Prostate gland (tissue), 2 donors: Measurements from ENCODE around the gene FOLR1. TPM values are rescaled to one million over a fixed set of nuclear protein-coding genes. Genes with fewer than 3 reads are reported as not detected.
A peak's percentile ranks its signal among the peaks of the same experiment; 100 is the strongest.
"Not testable (repeated sequence)": the region's sequence is repeated elsewhere in the genome, so short reads cannot be mapped to it uniquely, and the experiment has no call there.

Experiments used
- DNase-seq: peaks from one replicate; pipeline ENCODE4 v3.0.0-alpha.2; 2019; ENCODE audit warnings: low spot score
- H3K27ac ChIP-seq, 2 donors: fragments of 200-600 bp; sonication (generic); 2 replicates each; pipeline ENCODE4 v1.5.1; 2017 to 2019
- H3K27me3 ChIP-seq: fragments of 200-600 bp; sonication (generic); replicated peaks from 2 replicates; pipeline ENCODE4 v1.5.1; 2019; ENCODE audit not compliant: insufficient read depth
- H3K36me3 ChIP-seq, 2 donors: fragments of 200-600 bp; sonication (generic); 1 replicate in 1 of 2; 2 replicates in 1 of 2; pipeline versions ENCODE4 v1.5.1 to v1.8.1; 2017 to 2019
- H3K4me1 ChIP-seq: fragments of 200-600 bp; sonication (generic); replicated peaks from 2 replicates; pipeline ENCODE4 v1.5.1; 2019
- H3K4me3 ChIP-seq, 2 donors: fragments of 200-600 bp; sonication (generic); 2 replicates each; pipeline ENCODE4 v1.5.1; 2017 to 2019
- H3K9me3 ChIP-seq: fragments of 200-600 bp; sonication (generic); 2 replicates; pipeline ENCODE4 v1.5.1; 2017
- CTCF ChIP-seq, 4 experiments: fragments of 200-600 bp in 2 of 4; fragments of 450-650 bp in 2 of 4; sonication (generic) in 2 of 4; IDR thresholded peaks; 1 replicate in 3 of 4; 2 replicates in 1 of 4; pipeline ENCODE4 v1.5.1; 2016 to 2019; ENCODE audit warnings: antibody characterized with exemption in 4 of 4, mild to moderate bottlenecking in 2 of 4, moderate library complexity in 2 of 4
- POLR2A ChIP-seq: fragments of 450-650 bp; IDR thresholded peaks from one replicate; pipeline ENCODE4 v1.6.1; 2016; ENCODE audit warnings: antibody characterized with exemption, mild to moderate bottlenecking
- POLR2AphosphoS5 ChIP-seq: sonication (generic); formaldehyde crosslinking; IDR thresholded peaks from one replicate; pipeline ENCODE4 v1.6.1; 2017; ENCODE audit warnings: antibody characterized with exemption
- WGBS: methylation state at CpG from one replicate; pipeline ENCODE4 v1.1.5; 2018; 5-methylcytosine and 5-hydroxymethylcytosine counted together
- intact Hi-C: fragments of 100-400 bp; cut with DNase I; formaldehyde crosslinking; loops from one replicate; pipeline ENCODE4 v1.14.2; 2022
- total RNA-seq, 2 donors: library from RNA; depleted of rRNA; stranded (reverse); fragments of >200 nt; gene quantifications; one replicate each; pipeline ENCODE4 v1.1.0, GENCODE V29; 2016

FOLR1 gene
- total RNA-seq, 2 donors from 2014 or later: 8.9 TPM; not detected in 1

GRCh38 chr11:72179804-72180396 lies 12.0 kb upstream of the FOLR1 start:
- intact Hi-C loops: no loop called here
- Histone ChIP-seq H3K36me3 (no peaks in the 10 kb centered on the region), H3K27ac (peak overlapping the region; percentile 56 to 70), H3K27me3 (no peaks in the 10 kb centered on the region), H3K9me3 (no peaks in the 10 kb centered on the region), H3K4me3 (no peak overlapping the region), H3K4me1 (no peaks in the 10 kb centered on the region)
- DNase-seq: no peak
- 70% methylated on average over 4 of the region's 4 CpGs for WGBS
- TF ChIP-seq POLR2AphosphoS5 (no peak), CTCF (IDR thresholded peaks at IDR 0.05) (no peak), POLR2A (no peak)

GRCh38 chr11:72180892-72181552 lies 10.9 kb upstream of the FOLR1 start:
- H3K27me3 ChIP-seq, H3K4me3 ChIP-seq, H3K4me1 ChIP-seq, H3K36me3 ChIP-seq, H3K9me3 ChIP-seq, intact Hi-C loops: not testable (repeated sequence)
- peak; percentile 78 for DNase-seq
- 18% methylated on average over 7 of the region's 7 CpGs for WGBS
- peak overlapping the region; percentile 56 to 70 for H3K27ac ChIP-seq
- TF ChIP-seq POLR2AphosphoS5: peak; percentile 73

GRCh38 chr11:72181553-72181958 lies 10.4 kb upstream of the FOLR1 start:
- H3K4me1 ChIP-seq, H3K27me3 ChIP-seq, intact Hi-C loops, H3K4me3 ChIP-seq, H3K36me3 ChIP-seq, H3K9me3 ChIP-seq: not testable (repeated sequence)
- TF ChIP-seq CTCF (IDR thresholded peaks at IDR 0.05): peak in 2 of 4 experiments; percentile 40 to 48
- WGBS: 35% methylated on average over 3 of the region's 3 CpGs
- peak; percentile 22 for DNase-seq
- peak overlapping the region; percentile 56 to 70 for H3K27ac ChIP-seq

- WGBS: 92% methylated on average over 1 of the region's 1 CpG
- Histone ChIP-seq H3K4me1 (no peaks in the 10 kb centered on the region), H3K36me3 (no peaks in the 10 kb centered on the region), H3K27me3 (no peaks in the 10 kb centered on the region), H3K4me3 (no peak overlapping the region), H3K27ac (no peak overlapping the region), H3K9me3 (no peaks in the 10 kb centered on the region)
- intact Hi-C loops: no loop called here
- TF ChIP-seq CTCF (IDR thresholded peaks at IDR 0.05) (no peak), POLR2AphosphoS5 (no peak), POLR2A (no peak)
- DNase-seq: no peak
Observed at GRCh38 chr11:72188267-72188666, 3.7 kb upstream of the FOLR1 start.

GRCh38 chr11:72189455-72190250 lies 2.3 kb upstream of the FOLR1 start:
- TF ChIP-seq CTCF (IDR thresholded peaks at IDR 0.05) (no peak), POLR2A (no peak), POLR2AphosphoS5 (no peak)
- H3K4me1 ChIP-seq: no peaks in the 10 kb centered on the region
- intact Hi-C loops: no loop called here
- DNase-seq: no peak
- no peaks in the 10 kb centered on the region for H3K9me3 ChIP-seq
- H3K4me3 ChIP-seq: no peak overlapping the region
- no peaks in the 10 kb centered on the region for H3K27me3 ChIP-seq
- H3K27ac ChIP-seq: no peak overlapping the region
- H3K36me3 ChIP-seq: no peaks in the 10 kb centered on the region
- WGBS: 40% methylated on average over 3 of the region's 3 CpGs
